GM23338 (cell line): ENCODE measurements around the gene KATNAL1. TPM values are rescaled to one million over a fixed set of nuclear protein-coding genes. Genes with fewer than 3 reads are reported as not detected.

Experiments used
- ATAC-seq: fragments of 200-7000 bp; cut with Tn5 transposase; 3 replicates; pipeline ENCODE4 v1.9.1; 2020
- DNase-seq: peaks from one replicate; pipeline ENCODE4 v3.0.0-alpha.2; 2015; ENCODE audit warnings: low spot score
- H2AFZ ChIP-seq: fragments of 200-600 bp; sonication (generic); 2 replicates; pipeline ENCODE4 v1.8.0; 2016; ENCODE audit warnings: antibody characterized with exemption, mild to moderate bottlenecking, moderate library complexity
- H3F3A ChIP-seq: fragments of 200-600 bp; sonication (generic); replicated peaks from 2 replicates; pipeline ENCODE4 v1.8.0; 2017; ENCODE audit warnings: antibody characterized with exemption, mixed run types, low read depth
- H3K27ac ChIP-seq: fragments of 200-600 bp; sonication (generic); 2 replicates; pipeline ENCODE4 v1.6.1; 2016; ENCODE audit warnings: low read depth
- H3K27me3 ChIP-seq: fragments of 200-600 bp; sonication (generic); 2 replicates; pipeline ENCODE4 v1.8.0; 2016; ENCODE audit warnings: mild to moderate bottlenecking, mixed run types, moderate library complexity; ENCODE audit not compliant: insufficient read depth
- H3K36me3 ChIP-seq: fragments of 200-600 bp; sonication (generic); 2 replicates; pipeline ENCODE4 v1.8.0; 2016; ENCODE audit warnings: mild to moderate bottlenecking; ENCODE audit not compliant: insufficient read depth
- H3K4me1 ChIP-seq: fragments of 200-600 bp; sonication (generic); 2 replicates; pipeline ENCODE4 v1.8.0; 2016; ENCODE audit warnings: mild to moderate bottlenecking, moderate library complexity; ENCODE audit not compliant: insufficient read depth
- H3K4me2 ChIP-seq: fragments of 200-600 bp; sonication (generic); 2 replicates; pipeline ENCODE4 v1.7.1; 2017; ENCODE audit warnings: mixed run types
- H3K4me3 ChIP-seq: fragments of 200-600 bp; sonication (generic); 2 replicates; pipeline ENCODE4 v1.6.1; 2016; ENCODE audit warnings: mixed run types
- H3K79me2 ChIP-seq: fragments of 200-600 bp; sonication (generic); replicated peaks from 2 replicates; pipeline ENCODE4 v1.8.0; 2017; ENCODE audit warnings: mild to moderate bottlenecking; ENCODE audit not compliant: insufficient read depth
- H3K9me2 ChIP-seq: fragments of 200-600 bp; sonication (generic); 2 replicates; pipeline ENCODE4 v1.8.0; 2017; ENCODE audit not compliant: insufficient read depth
- H4K20me1 ChIP-seq: fragments of 200-600 bp; sonication (generic); replicated peaks from 2 replicates; pipeline ENCODE4 v1.8.0; 2017; ENCODE audit warnings: mild to moderate bottlenecking; ENCODE audit not compliant: insufficient read depth
- H3K27ac Mint-ChIP-seq: 2 replicates; pipeline ENCODE4 v1.8.0; 2020; ENCODE audit warnings: inconsistent platforms, mild to moderate bottlenecking, moderate library complexity, mixed read lengths
- H3K27me3 Mint-ChIP-seq: 3 replicates; pipeline ENCODE4 v1.8.0; 2022; ENCODE audit warnings: low read depth, mild to moderate bottlenecking, moderate library complexity, mixed read lengths, inconsistent platforms; ENCODE audit not compliant: insufficient read depth, poor library complexity
- H3K36me3 Mint-ChIP-seq: 3 replicates; pipeline ENCODE4 v1.8.0; 2021; ENCODE audit warnings: low read depth, mild to moderate bottlenecking, inconsistent platforms, moderate library complexity, mixed read lengths
- H3K4me1 Mint-ChIP-seq: 3 replicates; pipeline ENCODE4 v1.8.0; 2020; ENCODE audit warnings: mild to moderate bottlenecking, inconsistent platforms, mixed read lengths
- H3K4me3 Mint-ChIP-seq: 3 replicates; pipeline ENCODE4 v1.8.0; 2021; ENCODE audit warnings: moderate library complexity, mild to moderate bottlenecking, inconsistent platforms, mixed read lengths
- H3K9me3 Mint-ChIP-seq: 3 replicates; pipeline ENCODE4 v1.8.0; 2020; ENCODE audit warnings: moderate library complexity, mild to moderate bottlenecking, inconsistent platforms, mixed read lengths
- CREB1 ChIP-seq: fragments of 250-450 bp; sonication (Bioruptor Pico); IDR thresholded peaks from 2 replicates; pipeline ENCODE4 v1.5.0; 2020; ENCODE audit warnings: low read depth, mild to moderate bottlenecking, moderate library complexity
- EZH2phosphoT487 ChIP-seq: fragments of 200-600 bp; sonication (generic); IDR thresholded peaks from one replicate; pipeline ENCODE4 v1.8.1; 2018; ENCODE audit warnings: antibody characterized with exemption; ENCODE audit not compliant: unreplicated experiment
- JUNB ChIP-seq: IDR thresholded peaks from one replicate; pipeline ENCODE4 v1.6.1; 2016; ENCODE audit warnings: antibody characterized with exemption; ENCODE audit not compliant: unreplicated experiment
- NANOG ChIP-seq: IDR thresholded peaks from 2 replicates; pipeline ENCODE4 v1.6.1; 2016; ENCODE audit warnings: antibody characterized with exemption, borderline replicate concordance
- POLR2AphosphoS5 ChIP-seq: IDR thresholded peaks from 2 replicates; pipeline ENCODE4 v1.6.1; 2016; ENCODE audit warnings: antibody characterized with exemption, low read depth
- STAT1 ChIP-seq: IDR thresholded peaks from one replicate; pipeline ENCODE4 v1.6.1; 2016; ENCODE audit warnings: antibody characterized with exemption; ENCODE audit not compliant: unreplicated experiment
- ZNF114 ChIP-seq: fragments of 250-450 bp; sonication (Bioruptor Pico); IDR thresholded peaks from 2 replicates; pipeline ENCODE4 v1.5.0; 2020; ENCODE audit warnings: mild to moderate bottlenecking, moderate library complexity
- ZNF331 ChIP-seq: fragments of 250-450 bp; sonication (Bioruptor Pico); IDR thresholded peaks from 2 replicates; pipeline ENCODE4 v1.5.0; 2020; ENCODE audit warnings: low read depth, mild to moderate bottlenecking, moderate library complexity
- polyA plus RNA-seq: library from polyadenylated mRNA; unstranded; fragments of >200 nt; fragmentation: Nextera tagmentation; extraction: Ambion mirVana; gene quantifications from 2 replicates; pipeline ENCODE4 v1.2.1, GENCODE V29; 2016
- total RNA-seq: library from RNA; depleted of rRNA; stranded (reverse); fragments of >200 nt; shearing (Covaris generic); gene quantifications from 2 replicates; pipeline ENCODE4 v1.2.3, GENCODE V29; 2014
- TF ChIP-seq, protein P1 (sequence below): IDR thresholded peaks from 2 replicates; pipeline ENCODE4 v1.6.1; 2016; ENCODE audit warnings: antibody characterized with exemption
- TF ChIP-seq, protein P2 (sequence below), 2 experiments: fragments of 200-600 bp in 1 of 2; sonication (generic) in 1 of 2; conservative IDR thresholded peaks; 2 replicates each; pipeline versions ENCODE4 v1.5.1 to v1.6.1; 2016 to 2017; ENCODE audit warnings: antibody characterized with exemption in 2 of 2, low read depth in 2 of 2, mild to moderate bottlenecking in 2 of 2, moderate library complexity in 1 of 2
- TF ChIP-seq, protein P3 (sequence below): fragments of 250-450 bp; sonication (Bioruptor Pico); IDR thresholded peaks from 2 replicates; pipeline ENCODE4 v1.5.0; 2020; ENCODE audit warnings: mild to moderate bottlenecking, moderate library complexity

The KATNAL1 gene
- total and polyA plus RNA-seq, 2 experiments from 2014 or later, result 6.1 to 11.5 TPM

DNA sequence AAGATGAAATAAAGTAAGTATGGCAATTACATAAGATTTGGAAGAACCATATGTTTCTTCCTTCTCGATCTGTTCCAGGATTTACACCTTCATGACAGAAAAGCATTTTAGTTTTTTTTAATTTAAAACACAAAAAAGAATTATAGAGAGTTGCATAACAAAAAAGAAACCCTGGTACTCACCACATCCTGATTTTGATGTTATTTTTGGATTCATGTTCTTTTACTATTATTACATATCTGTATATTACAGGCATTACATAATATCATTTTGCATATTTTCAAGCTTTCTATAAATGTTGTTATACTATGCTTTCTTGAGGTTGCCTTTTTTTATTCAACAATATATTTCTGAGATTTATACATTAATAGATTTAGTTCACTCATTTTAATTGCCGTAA, 6.7 kb upstream of the KATNAL1 start (continued):
- TF ChIP-seq, protein P1, sequence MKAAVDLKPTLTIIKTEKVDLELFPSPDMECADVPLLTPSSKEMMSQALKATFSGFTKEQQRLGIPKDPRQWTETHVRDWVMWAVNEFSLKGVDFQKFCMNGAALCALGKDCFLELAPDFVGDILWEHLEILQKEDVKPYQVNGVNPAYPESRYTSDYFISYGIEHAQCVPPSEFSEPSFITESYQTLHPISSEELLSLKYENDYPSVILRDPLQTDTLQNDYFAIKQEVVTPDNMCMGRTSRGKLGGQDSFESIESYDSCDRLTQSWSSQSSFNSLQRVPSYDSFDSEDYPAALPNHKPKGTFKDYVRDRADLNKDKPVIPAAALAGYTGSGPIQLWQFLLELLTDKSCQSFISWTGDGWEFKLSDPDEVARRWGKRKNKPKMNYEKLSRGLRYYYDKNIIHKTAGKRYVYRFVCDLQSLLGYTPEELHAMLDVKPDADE, result no peak
- TF ChIP-seq, protein P2, sequence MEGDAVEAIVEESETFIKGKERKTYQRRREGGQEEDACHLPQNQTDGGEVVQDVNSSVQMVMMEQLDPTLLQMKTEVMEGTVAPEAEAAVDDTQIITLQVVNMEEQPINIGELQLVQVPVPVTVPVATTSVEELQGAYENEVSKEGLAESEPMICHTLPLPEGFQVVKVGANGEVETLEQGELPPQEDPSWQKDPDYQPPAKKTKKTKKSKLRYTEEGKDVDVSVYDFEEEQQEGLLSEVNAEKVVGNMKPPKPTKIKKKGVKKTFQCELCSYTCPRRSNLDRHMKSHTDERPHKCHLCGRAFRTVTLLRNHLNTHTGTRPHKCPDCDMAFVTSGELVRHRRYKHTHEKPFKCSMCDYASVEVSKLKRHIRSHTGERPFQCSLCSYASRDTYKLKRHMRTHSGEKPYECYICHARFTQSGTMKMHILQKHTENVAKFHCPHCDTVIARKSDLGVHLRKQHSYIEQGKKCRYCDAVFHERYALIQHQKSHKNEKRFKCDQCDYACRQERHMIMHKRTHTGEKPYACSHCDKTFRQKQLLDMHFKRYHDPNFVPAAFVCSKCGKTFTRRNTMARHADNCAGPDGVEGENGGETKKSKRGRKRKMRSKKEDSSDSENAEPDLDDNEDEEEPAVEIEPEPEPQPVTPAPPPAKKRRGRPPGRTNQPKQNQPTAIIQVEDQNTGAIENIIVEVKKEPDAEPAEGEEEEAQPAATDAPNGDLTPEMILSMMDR (conservative IDR thresholded peaks at IDR 0.05; ENCODE audit: low read depth in 2 of 2), result no peak
- TF ChIP-seq CREB1 (CRISPR knock-in tag), result no peak
- TF ChIP-seq STAT1, result no peak
- TF ChIP-seq POLR2AphosphoS5, result no peak

DNA sequence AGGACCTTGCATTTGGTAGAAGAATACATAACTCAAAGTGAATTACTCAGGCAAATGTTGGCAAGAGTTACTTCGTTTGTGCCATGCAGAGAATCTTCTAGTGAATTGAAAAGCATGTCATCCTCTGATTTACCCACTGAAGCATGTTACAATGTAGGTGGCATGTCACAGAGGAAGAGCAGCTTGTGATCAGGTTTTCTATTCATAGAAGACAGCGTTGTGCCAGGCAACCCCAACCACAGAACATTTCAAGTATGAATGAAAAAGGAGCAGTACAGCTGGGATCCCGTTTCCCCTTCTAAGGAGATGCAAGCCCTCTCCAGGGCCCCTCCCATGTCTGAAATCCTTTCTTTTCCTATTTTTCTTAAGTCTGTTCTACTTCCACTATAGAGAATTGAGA, 6.0 kb upstream of the KATNAL1 start:
- ATAC-seq, result no peak
- H3K4me2 ChIP-seq, result no peak overlapping the region
- TF ChIP-seq CREB1 (CRISPR knock-in tag), result no peak
- no peak for TF ChIP-seq JUNB
- TF ChIP-seq EZH2phosphoT487, result no peak
- TF ChIP-seq, protein P2 (conservative IDR thresholded peaks at IDR 0.05; ENCODE audit: low read depth in 2 of 2), result no peak
- no peak for TF ChIP-seq ZNF331
- no peak for TF ChIP-seq STAT1
- TF ChIP-seq, protein P1, result no peak
- no peak for TF ChIP-seq NANOG
- TF ChIP-seq ZNF114, result no peak
- TF ChIP-seq, protein P3, sequence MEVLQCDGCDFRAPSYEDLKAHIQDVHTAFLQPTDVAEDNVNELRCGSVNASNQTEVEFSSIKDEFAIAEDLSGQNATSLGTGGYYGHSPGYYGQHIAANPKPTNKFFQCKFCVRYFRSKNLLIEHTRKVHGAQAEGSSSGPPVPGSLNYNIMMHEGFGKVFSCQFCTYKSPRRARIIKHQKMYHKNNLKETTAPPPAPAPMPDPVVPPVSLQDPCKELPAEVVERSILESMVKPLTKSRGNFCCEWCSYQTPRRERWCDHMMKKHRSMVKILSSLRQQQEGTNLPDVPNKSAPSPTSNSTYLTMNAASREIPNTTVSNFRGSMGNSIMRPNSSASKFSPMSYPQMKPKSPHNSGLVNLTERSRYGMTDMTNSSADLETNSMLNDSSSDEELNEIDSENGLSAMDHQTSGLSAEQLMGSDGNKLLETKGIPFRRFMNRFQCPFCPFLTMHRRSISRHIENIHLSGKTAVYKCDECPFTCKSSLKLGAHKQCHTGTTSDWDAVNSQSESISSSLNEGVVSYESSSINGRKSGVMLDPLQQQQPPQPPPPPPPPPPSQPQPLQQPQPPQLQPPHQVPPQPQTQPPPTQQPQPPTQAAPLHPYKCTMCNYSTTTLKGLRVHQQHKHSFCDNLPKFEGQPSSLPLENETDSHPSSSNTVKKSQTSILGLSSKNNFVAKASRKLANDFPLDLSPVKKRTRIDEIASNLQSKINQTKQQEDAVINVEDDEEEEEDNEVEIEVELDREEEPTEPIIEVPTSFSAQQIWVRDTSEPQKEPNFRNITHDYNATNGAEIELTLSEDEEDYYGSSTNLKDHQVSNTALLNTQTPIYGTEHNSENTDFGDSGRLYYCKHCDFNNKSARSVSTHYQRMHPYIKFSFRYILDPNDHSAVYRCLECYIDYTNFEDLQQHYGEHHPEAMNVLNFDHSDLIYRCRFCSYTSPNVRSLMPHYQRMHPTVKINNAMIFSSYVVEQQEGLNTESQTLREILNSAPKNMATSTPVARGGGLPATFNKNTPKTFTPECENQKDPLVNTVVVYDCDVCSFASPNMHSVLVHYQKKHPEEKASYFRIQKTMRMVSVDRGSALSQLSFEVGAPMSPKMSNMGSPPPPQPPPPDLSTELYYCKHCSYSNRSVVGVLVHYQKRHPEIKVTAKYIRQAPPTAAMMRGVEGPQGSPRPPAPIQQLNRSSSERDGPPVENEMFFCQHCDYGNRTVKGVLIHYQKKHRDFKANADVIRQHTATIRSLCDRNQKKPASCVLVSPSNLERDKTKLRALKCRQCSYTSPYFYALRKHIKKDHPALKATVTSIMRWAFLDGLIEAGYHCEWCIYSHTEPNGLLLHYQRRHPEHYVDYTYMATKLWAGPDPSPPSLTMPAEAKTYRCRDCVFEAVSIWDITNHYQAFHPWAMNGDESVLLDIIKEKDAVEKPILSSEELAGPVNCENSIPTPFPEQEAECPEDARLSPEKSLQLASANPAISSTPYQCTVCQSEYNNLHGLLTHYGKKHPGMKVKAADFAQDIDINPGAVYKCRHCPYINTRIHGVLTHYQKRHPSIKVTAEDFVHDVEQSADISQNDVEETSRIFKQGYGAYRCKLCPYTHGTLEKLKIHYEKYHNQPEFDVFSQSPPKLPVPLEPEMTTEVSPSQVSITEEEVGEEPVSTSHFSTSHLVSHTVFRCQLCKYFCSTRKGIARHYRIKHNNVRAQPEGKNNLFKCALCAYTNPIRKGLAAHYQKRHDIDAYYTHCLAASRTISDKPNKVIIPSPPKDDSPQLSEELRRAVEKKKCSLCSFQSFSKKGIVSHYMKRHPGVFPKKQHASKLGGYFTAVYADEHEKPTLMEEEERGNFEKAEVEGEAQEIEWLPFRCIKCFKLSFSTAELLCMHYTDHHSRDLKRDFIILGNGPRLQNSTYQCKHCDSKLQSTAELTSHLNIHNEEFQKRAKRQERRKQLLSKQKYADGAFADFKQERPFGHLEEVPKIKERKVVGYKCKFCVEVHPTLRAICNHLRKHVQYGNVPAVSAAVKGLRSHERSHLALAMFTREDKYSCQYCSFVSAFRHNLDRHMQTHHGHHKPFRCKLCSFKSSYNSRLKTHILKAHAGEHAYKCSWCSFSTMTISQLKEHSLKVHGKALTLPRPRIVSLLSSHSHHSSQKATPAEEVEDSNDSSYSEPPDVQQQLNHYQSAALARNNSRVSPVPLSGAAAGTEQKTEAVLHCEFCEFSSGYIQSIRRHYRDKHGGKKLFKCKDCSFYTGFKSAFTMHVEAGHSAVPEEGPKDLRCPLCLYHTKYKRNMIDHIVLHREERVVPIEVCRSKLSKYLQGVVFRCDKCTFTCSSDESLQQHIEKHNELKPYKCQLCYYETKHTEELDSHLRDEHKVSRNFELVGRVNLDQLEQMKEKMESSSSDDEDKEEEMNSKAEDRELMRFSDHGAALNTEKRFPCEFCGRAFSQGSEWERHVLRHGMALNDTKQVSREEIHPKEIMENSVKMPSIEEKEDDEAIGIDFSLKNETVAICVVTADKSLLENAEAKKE (CRISPR knock-in tag), result no peak

More for the DNA sequence above, 6.0 kb upstream of the KATNAL1 start:
- no peak overlapping the region for H2AFZ ChIP-seq
- Mint-ChIP-seq H3K36me3 (no peaks in the 10 kb centered on the region), H3K9me3 (no peaks in the 10 kb centered on the region), H3K4me3 (no peak overlapping the region), H3K4me1 (peaks cover 6% of the 10 kb centered on the region), H3K27me3 (no peaks in the 10 kb centered on the region), H3K27ac (no peak overlapping the region)
- 0 out of 2 replicates have a peak, but pooled peaks cover 3% of the 10 kb centered on the region for H4K20me1 ChIP-seq
- H3F3A ChIP-seq, result no peaks in the 10 kb centered on the region
- no peak overlapping the region for H3K4me3 ChIP-seq
- H3K27me3 ChIP-seq, result no peaks in the 10 kb centered on the region
- 0 out of 2 replicates have a peak, but pooled peaks cover under 1% of the 10 kb centered on the region for H3K79me2 ChIP-seq
- no peak for DNase-seq
- no peaks in the 10 kb centered on the region for H3K36me3 ChIP-seq
- H3K9me2 ChIP-seq, result no peaks in the 10 kb centered on the region
- H3K4me1 ChIP-seq, result peaks cover 15% of the 10 kb centered on the region
- H3K27ac ChIP-seq, result no peak overlapping the region
